Camera-type eye (tissue), 1 donor: Measurements from ENCODE around the gene MTARC1. TPM values are rescaled to one million over a fixed set of nuclear protein-coding genes. Genes with fewer than 3 reads are reported as not detected.

ENCODE experiments used
- total RNA-seq: library from RNA; depleted of rRNA; stranded (reverse); fragments of >200 nt; gene quantifications from one replicate; pipeline ENCODE4 v1.2.3, GENCODE V29; 2014

MTARC1 gene
- 13.1 TPM for total RNA-seq

DNA sequence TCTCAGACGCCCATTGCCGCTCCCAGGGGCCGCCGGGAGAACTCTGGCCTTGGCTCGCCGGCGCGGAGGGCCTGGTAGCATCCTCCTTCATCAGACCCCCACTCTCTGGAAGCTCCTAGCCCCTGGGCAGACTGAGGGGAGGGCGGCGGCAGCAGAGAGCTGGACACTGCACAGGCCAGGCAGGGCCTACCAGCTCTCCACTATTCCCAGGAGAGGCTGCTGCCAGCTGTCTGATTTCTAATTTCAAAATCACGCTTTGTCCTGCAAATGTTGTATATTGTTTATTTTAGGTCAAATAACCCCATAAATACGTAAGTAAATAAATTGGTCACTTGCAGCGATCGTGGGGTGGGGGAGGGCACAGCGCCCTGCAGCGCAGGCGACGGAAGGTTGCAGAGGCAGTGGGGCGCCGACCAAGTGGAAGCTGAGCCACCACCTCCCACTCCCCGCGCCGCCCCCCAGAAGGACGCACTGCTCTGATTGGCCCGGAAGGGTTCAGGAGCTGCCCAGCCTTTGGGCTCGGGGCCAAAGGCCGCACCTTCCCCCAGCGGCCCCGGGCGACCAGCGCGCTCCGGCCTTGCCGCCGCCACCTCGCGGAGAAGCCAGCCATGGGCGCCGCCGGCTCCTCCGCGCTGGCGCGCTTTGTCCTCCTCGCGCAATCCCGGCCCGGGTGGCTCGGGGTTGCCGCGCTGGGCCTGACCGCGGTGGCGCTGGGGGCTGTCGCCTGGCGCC lies at the start of gene MTARC1:
MTARC1 (plus strand) TSS at position 577 of the 732 bp plus-strand sequence; CDS start at position 609, 32 bp downstream.

DNA sequence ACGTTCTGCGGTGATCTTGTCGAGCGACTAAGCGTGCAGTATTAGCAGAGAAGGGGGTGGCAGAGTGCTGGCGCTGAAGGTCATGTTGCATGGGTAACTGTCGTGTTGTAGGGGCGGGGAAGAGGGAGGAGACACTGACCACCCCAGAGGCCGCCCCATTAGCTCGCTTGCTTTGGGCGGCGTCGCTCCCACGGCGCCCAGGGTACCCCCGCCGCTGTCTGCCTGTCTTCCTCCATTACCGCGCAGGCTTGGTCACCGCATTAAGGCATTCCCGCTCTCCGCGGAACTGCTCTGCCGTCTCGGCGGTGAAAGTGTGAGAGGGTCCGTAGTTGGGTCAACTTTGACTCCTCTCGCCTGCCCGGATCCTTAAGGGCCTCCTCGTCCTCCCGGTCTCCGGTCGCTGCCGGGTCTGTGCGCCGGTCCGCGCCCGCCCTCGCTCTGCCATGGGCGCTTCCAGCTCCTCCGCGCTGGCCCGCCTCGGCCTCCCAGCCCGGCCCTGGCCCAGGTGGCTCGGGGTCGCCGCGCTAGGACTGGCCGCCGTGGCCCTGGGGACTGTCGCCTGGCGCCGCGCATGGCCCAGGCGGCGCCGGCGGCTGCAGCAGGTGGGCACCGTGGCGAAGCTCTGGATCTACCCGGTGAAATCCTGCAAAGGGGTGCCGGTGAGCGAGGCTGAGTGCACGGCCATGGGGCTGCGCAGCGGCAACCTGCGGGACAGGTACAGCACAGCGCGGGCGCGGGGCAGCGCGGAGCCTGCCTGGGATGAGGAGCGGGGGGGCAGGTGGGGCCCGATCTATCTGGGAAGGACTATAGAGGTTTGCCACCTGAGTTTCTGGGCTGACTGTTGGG lies 38.4 kb upstream of the MTARC1 start, which contains the start of gene MTARC2:
MTARC2 (plus strand) TSS at position 234 of the 846 bp plus-strand sequence; CDS start at position 444, 210 bp downstream.

Other genes with a start within 250 kb of the MTARC1 start
- gene C1orf115, start 96.5 kb upstream of the MTARC1 start, total RNA-seq = 14.3 TPM
- gene MTARC2, start 38.6 kb upstream of the MTARC1 start, total RNA-seq = 9.6 TPM
- gene HLX, start 92.5 kb downstream of the MTARC1 start, total RNA-seq = 6.2 TPM